TTC549 (cell line): ENCODE measurements around the gene DISC1.
"Not testable (repeated sequence)": the region's sequence is repeated elsewhere in the genome, so short reads cannot be mapped to it uniquely, and the experiment has no call there.

Experiments
- FAIRE-seq: peaks from 2 replicates; lab custom pipeline; 2012; peaks lifted over from hg19 to GRCh38; lab: Jason Lieb, UNC

Gene DISC1

DNA sequence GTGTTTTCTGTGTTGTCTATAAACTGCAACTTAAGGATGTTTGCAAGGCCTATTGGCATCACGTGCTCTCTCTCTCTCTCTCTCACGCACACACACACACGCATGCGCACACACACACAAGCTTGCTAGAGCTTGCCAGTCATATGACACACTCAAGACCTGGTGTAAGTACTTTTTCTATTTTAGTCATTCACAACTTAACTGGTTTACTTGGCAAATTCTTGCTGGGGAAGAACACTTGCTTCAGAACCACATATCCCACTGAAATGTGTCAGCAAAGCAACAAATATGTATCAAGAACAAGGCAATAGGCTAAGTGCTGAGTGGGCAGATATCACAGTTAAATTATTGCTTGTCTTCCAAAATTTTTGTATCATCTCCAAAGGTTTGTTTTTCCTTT, 107.8 kb downstream of the DISC1 start:
- FAIRE-seq = no peak

- no peak for FAIRE-seq
Observed at GRCh38 chr1:231735411-231735810, 108.8 kb downstream of the DISC1 start.

DNA sequence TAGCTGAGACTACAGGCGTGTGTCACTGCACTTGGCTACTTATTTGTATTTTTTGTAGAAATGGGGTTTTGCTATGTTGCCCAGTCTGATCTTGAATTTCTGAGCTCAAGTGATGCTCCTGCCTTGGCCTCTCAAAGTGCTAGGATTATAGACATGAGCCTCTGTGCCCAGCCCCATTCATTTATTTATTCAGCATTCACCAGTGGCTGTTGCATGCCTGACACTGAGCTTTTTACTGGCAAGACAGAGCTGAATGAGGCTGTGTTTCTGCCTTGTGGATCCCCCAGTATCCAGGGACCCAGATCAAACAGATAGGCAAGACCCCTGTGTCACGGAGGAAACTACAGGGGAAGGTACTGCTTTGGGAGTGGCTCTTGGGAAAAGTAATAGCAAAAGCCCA, 109.4 kb downstream of the DISC1 start:
- FAIRE-seq = no peak

GRCh38 chr1:231736464-231736863, 109.9 kb downstream of the DISC1 start:
- no peak for FAIRE-seq

DNA sequence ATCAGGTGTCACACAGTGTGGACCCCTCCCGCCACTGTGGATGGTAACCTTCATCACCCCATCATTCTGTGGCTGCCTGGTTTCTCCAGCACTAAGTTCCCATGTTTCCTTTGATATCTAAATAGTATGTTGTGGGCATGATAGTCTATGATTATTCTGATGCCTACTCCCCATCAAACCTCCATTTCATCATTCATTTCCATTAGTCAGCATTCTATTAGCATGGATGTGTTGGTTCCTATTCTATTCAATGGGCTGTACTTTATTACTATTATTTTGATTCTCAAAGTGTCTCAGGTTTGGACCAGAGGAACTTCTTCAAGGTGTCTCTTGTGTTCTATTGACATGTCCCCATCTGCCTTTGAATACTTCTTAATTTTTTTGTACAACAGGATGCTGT, 112.0 kb downstream of the DISC1 start:
- no peak for FAIRE-seq

DNA sequence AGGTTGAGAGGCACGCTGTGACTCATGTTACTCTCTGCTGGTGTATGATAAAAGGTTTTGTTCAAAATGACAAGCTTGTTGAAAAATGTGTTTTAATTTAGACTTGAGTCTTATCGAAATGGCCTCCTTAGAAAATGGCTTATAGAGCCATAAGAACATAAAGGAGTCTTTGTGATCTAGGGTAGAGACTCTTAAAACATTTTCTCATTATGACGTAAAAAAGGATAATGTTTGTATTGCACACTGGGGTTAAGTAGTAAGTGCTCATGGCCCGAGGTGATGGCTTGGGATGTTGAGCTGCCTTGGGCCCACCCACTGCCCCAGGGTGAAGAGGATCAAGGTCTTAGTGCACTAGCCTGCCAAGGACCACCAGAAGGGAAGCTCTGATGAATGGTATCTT, 117.4 kb downstream of the DISC1 start:
- no peak for FAIRE-seq

DNA sequence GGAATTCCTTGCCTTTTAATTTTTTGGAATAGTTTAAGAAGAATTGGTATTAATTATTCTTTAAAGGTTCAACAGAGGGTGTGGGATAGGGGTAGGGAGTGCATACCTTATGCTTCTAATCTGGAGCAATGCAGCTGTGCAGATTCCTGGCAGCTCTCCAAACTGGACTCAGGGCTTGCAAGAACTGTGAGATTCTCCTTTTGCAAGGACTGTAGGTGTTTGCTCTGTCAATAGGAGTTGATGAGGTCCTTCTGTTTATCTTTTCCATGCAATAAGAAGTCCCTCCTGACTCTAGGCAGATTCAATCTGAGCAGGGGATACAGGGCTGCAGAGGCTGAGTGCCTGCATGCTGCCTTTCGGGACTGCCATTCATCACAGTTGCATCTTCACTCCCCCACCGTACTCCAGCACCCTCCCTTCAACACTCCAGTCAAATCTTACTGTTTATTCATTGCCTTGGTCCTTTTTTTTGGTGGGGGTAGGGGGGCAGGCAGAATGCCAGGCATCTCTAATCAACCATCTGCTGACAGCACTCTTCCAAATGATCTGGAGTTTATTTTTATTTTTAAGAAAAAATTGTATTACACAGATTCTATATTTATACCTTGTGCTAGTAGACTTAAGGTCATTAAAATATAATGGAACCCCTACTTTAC, 122.3 kb downstream of the DISC1 start:
- no peak for FAIRE-seq

- FAIRE-seq = no peak
Observed at GRCh38 chr1:231750296-231750695, 123.7 kb downstream of the DISC1 start.

- FAIRE-seq = no peak
Observed at GRCh38 chr1:231750818-231751362, 124.3 kb downstream of the DISC1 start.

DNA sequence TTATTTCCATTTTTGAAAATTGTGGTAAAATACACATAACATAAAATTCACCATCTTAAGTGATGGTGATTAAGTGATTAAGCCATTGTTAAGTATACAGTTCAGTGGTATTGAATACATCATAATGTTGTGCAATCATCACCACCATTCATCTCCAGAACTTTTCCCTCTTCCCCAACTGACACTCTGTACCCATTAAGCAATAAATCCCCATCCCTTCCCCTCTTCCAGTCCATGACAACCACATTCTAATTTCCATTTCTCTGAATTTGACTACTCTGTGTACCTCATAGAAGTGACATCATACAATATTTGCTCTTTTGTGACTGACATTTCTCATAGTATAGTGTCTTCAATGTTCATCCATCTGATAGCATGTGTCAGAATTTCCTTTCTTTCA, 124.8 kb downstream of the DISC1 start:
- FAIRE-seq = no peak

DNA sequence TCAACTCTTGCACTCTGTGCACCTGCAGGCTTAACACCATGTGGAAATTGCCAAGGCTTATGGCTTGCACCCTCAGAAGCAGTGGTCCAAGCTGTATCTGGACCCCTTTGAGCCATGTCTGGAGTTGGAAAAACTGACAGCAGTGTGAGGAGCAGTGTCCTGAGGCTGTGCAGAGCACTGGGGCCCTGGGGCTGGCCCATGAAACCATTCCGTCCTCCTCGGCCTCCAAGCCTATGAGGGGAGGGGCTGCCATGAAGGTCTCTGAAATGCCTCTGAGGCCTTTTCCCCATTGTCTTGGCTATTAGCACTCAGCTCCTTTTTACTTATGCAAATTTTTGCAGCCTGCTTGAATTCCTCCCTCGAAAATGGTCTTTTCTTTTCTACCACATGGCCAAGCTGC, 126.7 kb downstream of the DISC1 start:
- FAIRE-seq = no peak

DNA sequence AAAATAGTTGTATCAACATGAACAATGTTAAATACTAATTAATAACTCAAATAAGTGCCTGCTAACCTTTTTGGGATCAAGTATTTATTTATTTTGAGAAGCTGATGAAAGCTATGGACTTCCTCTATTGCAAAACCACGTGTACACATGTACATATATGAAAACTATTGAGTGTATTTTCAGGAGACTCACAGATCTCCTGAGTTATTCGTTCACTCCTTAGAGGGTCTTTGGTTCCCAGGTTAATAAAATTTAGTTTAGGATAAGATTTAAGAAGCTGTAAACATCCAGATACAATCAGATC, 130.5 kb downstream of the DISC1 start:
- no peak for FAIRE-seq

- FAIRE-seq = no peak
Observed at GRCh38 chr1:231757759-231758158, 131.2 kb downstream of the DISC1 start.

- FAIRE-seq = no peak
Observed at GRCh38 chr1:231761252-231761651, 134.7 kb downstream of the DISC1 start.

DNA sequence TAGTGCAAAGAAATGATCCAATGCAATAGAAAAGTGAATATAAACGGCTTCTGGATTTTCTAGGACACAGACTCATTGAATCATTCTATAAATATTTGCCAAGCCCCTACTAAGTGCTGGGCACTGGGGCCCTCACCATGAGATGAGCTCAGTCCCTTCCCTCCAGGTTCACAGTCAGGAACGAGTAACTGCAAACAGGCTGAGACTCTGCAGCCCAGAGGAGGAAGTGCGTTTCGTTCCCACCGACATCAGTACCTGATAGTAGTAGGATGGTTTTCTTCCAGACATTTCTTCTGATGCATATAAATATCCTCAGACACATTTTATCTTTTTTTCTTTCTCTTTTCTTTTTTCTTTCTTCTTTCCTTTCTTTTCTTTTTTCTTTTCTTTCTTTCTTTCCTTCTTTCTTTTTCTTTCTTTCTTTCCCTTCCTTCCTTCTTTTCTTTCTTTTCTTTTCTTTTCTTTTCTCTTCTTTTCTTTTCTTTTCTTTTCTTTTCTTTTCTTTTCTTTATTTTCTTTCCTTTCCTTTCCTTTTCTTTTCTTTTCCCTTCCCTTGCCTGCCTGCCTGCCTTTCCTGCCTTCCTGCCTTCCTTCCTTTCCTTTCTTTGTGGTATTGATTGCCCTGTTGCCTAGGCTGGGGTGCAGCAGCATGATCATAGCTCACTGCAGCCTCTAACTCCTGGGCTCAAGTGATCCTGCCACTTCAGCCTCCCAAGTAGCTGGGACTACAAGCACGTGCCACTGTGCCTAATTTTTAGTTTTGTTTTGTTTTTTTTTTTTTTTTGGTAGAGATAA, 135.4 kb downstream of the DISC1 start:
- FAIRE-seq = peak; percentile 11

- FAIRE-seq = peak; percentile 13
Observed at GRCh38 chr1:231763456-231763855, 136.9 kb downstream of the DISC1 start.

GRCh38 chr1:231765825-231766224, 139.2 kb downstream of the DISC1 start:
- FAIRE-seq = not testable (repeated sequence)

GRCh38 chr1:231767471-231767870, 140.9 kb downstream of the DISC1 start:
- FAIRE-seq = no peak

DNA sequence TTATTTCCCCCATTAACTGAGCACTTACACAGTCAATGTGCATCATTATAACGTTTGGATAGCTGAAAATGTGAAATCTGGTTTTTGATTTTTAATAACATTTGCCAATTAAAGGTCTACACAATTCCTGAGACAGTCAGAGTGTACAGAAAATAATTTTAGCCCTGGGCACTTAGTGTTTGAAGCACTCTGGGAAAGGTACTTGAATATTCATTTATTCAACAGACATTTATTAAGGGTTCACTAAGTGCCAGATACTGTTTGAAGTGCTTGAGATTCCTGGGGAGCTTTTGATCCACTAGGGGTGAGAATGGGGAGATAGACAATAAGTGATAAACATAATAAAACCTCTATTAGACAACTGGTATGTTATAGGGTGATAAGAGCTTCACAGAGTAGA, 141.8 kb downstream of the DISC1 start:
- no peak for FAIRE-seq

DNA sequence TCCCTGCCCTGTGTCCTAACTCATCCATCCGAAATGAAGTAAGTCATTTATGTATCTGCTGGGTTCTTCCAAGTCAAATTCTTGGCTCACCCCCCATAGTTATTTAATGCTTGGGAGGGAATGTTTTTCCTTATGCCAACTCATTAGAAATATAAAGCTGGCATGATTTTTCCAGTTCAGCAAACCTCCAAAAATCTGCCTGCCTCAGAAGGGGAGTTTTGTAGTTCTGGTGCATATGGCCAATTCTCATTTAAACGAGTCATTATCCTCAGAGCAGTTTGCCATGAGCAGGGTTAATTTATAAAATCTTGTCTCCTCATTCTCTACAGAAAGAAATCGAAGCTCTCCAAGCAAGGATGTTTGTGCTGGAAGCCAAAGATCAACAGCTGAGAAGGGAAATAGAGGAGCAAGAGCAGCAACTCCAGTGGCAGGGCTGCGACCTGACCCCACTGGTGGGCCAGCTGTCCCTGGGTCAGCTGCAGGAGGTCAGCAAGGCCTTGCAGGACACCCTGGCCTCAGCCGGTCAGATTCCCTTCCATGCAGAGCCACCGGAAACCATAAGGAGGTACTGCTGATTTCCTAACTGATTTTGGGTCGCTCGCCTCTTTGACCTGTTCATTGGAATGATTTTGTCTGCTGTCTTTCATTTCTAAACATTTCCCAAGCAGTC, 144.1 kb downstream of the DISC1 start:
- FAIRE-seq = no peak

GRCh38 chr1:231774719-231775335, 148.2 kb downstream of the DISC1 start:
- no peak for FAIRE-seq

- FAIRE-seq = no peak
Observed at GRCh38 chr1:231776010-231776756, 149.6 kb downstream of the DISC1 start.
